ENCODE measurements around the gene COX6A2. TPM values are rescaled to one million over a fixed set of nuclear protein-coding genes. Genes with fewer than 3 reads are reported as not detected.
"Not testable (repeated sequence)": the region's sequence is repeated elsewhere in the genome, so short reads cannot be mapped to it uniquely, and the experiment has no call there.

Gene COX6A2
- total and polyA plus RNA-seq, 5 experiments from 2014 or later: not detected

DNA sequence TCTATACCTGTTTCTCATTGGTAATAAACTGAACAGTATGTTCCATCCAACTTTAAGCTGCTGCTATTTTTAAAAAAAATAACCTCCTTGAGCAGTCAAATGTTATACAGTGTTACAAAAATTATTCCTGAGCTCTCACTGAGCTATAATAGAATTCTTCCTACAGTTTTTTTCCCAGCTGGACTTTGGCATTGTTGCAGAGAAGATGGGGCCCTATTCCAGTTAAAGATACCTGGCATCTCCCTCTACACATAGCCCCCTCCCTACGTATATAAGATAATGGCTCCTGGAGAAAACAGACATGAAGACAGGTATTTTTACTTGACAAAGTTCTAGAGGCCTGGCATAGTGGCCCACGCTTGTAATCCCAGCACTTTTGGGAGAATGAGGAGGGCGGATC is 1.6 kb upstream of the COX6A2 start:
- Mint-ChIP-seq H3K36me3 (no peaks in the 10 kb centered on the region), H3K4me1 (peaks cover 0 to 21% (median 6%) of the 10 kb centered on the region in 4 donors), H3K9me3 (no peaks in the 10 kb centered on the region), H3K27ac (no peak overlapping the region), H3K4me3 (no peak overlapping the region), H3K27me3 (peaks cover 0 to 15% (median 3%) of the 10 kb centered on the region in 5 donors)
- POLR2A ChIA-PET: interaction anchor here (0.9 kb wide), 1 partner anchor 250 kb away, joined by 3 read pairs; the partner anchor contains the start of gene FUS
- DNase-seq (no peak), ATAC-seq (no peak)

DNA sequence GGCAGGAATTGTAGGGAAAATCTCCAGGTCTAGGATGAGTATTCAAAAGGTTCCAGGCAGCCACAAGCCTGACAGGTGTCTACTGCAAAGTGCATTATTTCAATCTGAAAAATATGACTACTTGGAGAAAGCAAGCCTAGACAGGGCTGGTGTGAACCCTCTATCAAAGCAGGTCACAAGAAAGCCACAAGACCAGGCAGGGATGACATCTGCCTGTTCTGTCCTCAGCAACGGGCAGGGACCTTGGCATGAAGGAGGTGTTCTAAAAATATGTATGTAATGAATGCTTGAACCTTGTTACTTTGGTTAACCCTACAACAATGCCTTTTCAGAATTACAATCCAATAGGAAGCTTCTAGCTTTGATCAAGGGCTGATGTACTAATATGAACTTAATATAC is 1.2 kb upstream of the COX6A2 start:
- H3K9me3 Mint-ChIP-seq: no peaks in the 10 kb centered on the region
- ATAC-seq (no peak), DNase-seq (no peak)
- H3K4me3 Mint-ChIP-seq: no peak overlapping the region
- H3K4me1 Mint-ChIP-seq: peaks cover 0 to 21% (median 6%) of the 10 kb centered on the region in 4 donors
- H3K36me3 Mint-ChIP-seq: no peaks in the 10 kb centered on the region
- H3K27me3 Mint-ChIP-seq: peaks cover 0 to 15% (median 3%) of the 10 kb centered on the region in 5 donors
- H3K27ac Mint-ChIP-seq: peak overlapping the region in 2 of 10 donors; percentile 9 to 33
- POLR2A ChIA-PET: interaction anchor here (1.1 kb wide), 1 partner anchor 26 kb away, joined by 3 read pairs; no protein-coding TSS in a partner anchor

DNA sequence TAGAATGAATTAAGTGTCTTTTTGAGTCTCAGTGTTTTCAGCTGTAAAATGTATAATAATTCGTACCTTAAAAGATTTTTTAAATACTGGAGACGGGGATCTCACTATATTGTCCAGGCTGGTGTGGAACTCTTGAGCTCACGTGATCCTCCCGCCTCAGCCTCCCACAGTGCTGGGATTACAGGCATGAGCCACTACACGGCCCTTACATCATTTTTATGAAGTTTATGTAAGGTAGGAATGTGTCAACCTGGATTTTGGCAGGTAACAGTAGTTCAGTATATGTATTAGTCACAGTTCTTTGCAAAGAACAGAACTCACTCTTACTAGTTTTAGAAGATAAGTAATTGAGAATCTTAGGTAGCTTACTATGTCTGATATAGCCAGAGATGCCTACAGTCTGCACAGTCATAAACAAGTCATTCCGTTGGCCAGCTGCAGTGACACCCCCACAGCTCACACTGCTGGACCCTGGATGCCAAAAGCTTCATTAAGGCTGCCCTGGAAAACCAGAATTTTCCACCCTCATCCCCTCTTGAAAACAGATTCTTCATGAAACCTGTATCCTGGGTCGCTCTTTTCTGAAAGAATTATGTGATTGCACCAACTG is 583 bp upstream of the COX6A2 start:
- peaks cover under 1 to 19% (median 3%) of the 10 kb centered on the region in 5 donors for H3K27me3 Mint-ChIP-seq
- DNase-seq (no peak), ATAC-seq (no peak)
- peaks cover 0 to 21% (median 6%) of the 10 kb centered on the region in 4 donors for H3K4me1 Mint-ChIP-seq
- POLR2A ChIA-PET: interaction anchor here (1.1 kb wide), 1 partner anchor 26 kb away, joined by 3 read pairs; no protein-coding TSS in a partner anchor
- H3K36me3 Mint-ChIP-seq: no peaks in the 10 kb centered on the region
- peak overlapping the region in 7 of 10 donors; percentile 23 to 72 (median 47) for H3K4me3 Mint-ChIP-seq
- H3K9me3 Mint-ChIP-seq: no peaks in the 10 kb centered on the region
- peak overlapping the region in 2 of 10 donors; percentile 9 to 72 for H3K27ac Mint-ChIP-seq

DNA sequence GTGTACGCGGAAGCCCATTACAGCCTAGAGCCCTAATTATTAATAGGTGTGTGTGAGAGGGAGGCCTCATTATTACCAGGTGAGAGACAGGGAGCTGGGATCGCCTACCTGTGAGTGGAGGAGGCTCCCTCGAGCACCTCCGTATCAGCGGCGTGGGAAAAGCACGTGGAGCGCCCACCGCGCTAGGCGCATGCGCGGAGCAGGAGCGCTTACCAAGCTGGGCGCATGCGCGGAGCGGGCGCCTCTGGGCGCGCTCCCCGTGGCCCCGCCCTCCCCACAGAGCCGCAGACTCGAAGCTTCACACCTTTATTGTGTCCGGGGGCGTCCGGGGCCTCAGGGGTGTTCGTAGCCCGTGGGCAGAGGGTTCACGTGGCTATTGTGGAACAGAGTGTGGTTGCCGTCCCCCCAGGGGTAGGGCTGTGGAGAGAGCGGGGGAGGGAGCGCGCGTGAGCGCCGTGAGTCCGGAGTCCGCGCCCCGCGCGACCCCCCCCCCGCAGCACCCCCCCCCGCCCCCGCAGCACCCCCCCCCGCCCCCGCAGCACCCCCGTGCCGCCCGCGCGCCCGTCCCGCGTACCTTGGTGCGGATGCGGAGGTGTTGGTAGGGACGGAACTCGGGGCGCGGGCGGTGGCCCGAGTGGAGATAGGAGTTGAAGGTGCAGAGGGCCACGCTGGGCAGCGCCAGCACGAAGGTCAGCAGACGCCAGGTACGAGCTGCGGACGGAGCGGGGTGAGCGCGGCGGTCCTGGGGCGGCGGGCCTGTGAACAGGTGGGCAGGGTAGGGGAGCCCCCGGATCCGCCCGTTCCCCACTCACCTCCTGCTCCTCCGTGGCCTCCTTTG is 500 bp downstream of the COX6A2 start:
- peak; percentile 44 to 81 (median 69) for DNase-seq
- peak overlapping the region in 1 of 10 donors; percentile 67 for H3K27ac Mint-ChIP-seq
- H3K4me3 Mint-ChIP-seq: peak overlapping the region in 8 of 10 donors; percentile 26 to 71 (median 52)
- H3K36me3 Mint-ChIP-seq: no peaks in the 10 kb centered on the region
- H3K9me3 Mint-ChIP-seq: no peaks in the 10 kb centered on the region
- peak; percentile 67 to 94 for ATAC-seq
- peaks cover 0 to 24% (median 5%) of the 10 kb centered on the region in 4 donors for H3K4me1 Mint-ChIP-seq
- POLR2A ChIA-PET: interaction anchor here (0.6 to 1.0 kb wide), 3 partner anchors 310 to 433 kb away, joined by 3 read pairs; partner anchors contain the start of gene KAT8
- H3K27me3 Mint-ChIP-seq: peaks cover 2 to 25% (median 6%) of the 10 kb centered on the region in 5 donors

DNA sequence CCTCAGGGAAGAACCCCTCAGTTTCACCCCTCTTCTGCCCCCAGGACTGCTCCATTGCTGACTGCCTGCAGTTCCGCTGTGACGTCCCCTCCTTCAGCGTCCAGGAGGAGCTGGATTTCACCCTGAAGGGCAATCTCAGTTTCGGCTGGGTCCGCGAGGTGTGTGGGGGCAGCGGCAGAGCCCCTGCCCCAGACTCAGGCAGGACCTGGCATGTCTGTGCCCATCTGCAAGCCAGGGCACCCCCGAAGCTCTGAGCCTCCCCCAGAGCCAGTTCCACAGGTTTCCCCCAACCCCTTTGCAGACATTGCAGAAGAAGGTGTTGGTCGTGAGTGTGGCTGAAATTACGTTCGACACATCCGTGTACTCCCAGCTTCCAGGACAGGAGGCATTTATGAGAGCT is 4.4 kb downstream of the COX6A2 start:
- Mint-ChIP-seq H3K9me3 (peaks cover 0 to 3% (median 0%) of the 10 kb centered on the region in 9 donors), H3K4me1 (peaks cover 0 to 38% (median 9%) of the 10 kb centered on the region in 4 donors), H3K27me3 (peaks cover 2 to 25% (median 6%) of the 10 kb centered on the region in 5 donors), H3K36me3 (no peaks in the 10 kb centered on the region), H3K27ac (no peak overlapping the region), H3K4me3 (peak overlapping the region in 1 of 10 donors; percentile 8)
- no peak for ATAC-seq
- POLR2A ChIA-PET: interaction anchor here (0.6 kb wide), 1 partner anchor 917 kb away, joined by 3 read pairs; no protein-coding TSS in a partner anchor
- no peak for DNase-seq

DNA sequence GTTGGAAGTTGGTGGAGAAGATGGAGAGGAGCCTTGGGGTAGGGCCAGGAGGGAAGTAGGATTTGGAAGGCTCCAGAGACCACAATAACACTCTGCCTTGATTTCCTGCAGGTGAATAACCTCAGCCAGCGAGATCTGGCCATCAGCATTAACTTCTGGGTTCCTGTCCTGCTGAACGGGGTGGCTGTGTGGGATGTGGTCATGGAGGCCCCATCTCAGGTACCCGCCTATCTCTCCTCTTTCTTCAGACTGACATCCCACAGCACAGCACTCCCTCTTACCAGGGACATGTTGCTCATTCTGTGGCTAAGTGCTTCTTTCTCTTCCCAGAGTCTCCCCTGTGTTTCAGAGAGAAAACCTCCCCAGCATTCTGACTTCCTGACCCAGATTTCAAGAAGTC is 4.9 kb downstream of the COX6A2 start:
- H3K27me3 Mint-ChIP-seq: peaks cover 2 to 25% (median 6%) of the 10 kb centered on the region in 5 donors
- H3K36me3 Mint-ChIP-seq: no peaks in the 10 kb centered on the region
- DNase-seq (no peak), ATAC-seq (no peak)
- H3K27ac Mint-ChIP-seq: peak overlapping the region in 2 of 10 donors; percentile 43 to 65
- peak overlapping the region in 1 of 10 donors; percentile 12 for H3K4me3 Mint-ChIP-seq
- POLR2A ChIA-PET: no interaction called here
- H3K9me3 Mint-ChIP-seq: peaks cover 0 to 4% (median 0%) of the 10 kb centered on the region in 9 donors
- peaks cover 0 to 33% (median 7%) of the 10 kb centered on the region in 4 donors for H3K4me1 Mint-ChIP-seq

DNA sequence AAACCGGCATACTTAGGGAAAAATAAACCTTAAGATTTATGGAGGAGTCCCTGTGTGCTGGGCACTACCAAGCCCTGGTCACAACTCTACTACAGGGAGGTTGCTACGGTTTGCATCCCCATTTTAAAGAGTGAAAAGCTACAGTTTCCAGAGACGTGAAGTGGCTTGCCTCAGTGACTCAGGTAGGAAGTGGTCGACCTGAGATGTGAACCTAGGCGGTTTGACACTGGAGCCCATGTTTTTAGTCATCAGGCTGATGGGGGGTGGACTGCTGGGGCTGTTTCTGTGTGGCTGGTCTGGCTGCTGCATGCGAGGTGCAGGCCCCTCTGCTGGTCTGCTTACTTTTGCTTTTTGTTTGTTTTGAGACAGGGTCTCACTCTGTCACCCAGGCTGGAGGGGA is 6.6 kb downstream of the COX6A2 start:
- no peaks in the 10 kb centered on the region for H3K36me3 Mint-ChIP-seq
- DNase-seq (peak in 2 of 10 donors; percentile 11 to 41), ATAC-seq (peak in 1 of 2 donors; percentile 23)
- peaks cover 2 to 25% (median 11%) of the 10 kb centered on the region in 5 donors for H3K27me3 Mint-ChIP-seq
- H3K9me3 Mint-ChIP-seq: peaks cover 0 to 8% (median 0%) of the 10 kb centered on the region in 9 donors
- H3K4me3 Mint-ChIP-seq: peak overlapping the region in 2 of 10 donors; percentile 19 to 72
- H3K27ac Mint-ChIP-seq: peak overlapping the region in 2 of 10 donors; percentile 7 to 59
- POLR2A ChIA-PET: interaction anchor here (0.6 kb wide), 1 partner anchor 242 kb away, joined by 4 read pairs; the partner anchor contains the start of gene FUS
- H3K4me1 Mint-ChIP-seq: peaks cover 0 to 39% (median 6%) of the 10 kb centered on the region in 4 donors

DNA sequence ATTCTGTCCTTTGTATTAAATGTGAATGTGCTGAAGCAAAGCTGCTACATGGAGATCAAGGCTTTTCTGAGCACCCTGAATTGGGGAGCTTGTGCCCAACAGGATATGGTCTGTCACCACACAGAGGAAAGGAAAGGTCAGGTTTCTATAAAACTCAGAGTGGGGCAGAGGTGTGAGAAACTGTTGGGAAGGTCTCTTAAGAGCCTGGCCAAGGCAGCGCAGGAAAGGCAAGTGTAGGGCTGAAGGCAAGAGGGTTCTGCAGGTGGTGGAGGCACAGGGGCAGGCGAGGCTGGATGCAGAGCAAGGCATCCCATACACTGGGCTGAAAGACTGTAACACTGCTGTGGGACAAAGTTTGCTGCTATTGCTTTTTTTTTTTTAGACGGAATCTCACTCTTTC is 8.1 kb downstream of the COX6A2 start:
- Mint-ChIP-seq H3K4me3 (peak overlapping the region in 2 of 10 donors; percentile 24 to 67), H3K4me1 (peaks cover 0 to 44% (median 7%) of the 10 kb centered on the region in 4 donors), H3K9me3 (peaks cover 0 to 8% (median 0%) of the 10 kb centered on the region in 9 donors), H3K36me3 (no peaks in the 10 kb centered on the region), H3K27ac (peak overlapping the region in 4 of 10 donors; percentile 8 to 65 (median 22)), H3K27me3 (peaks cover 1 to 22% (median 8%) of the 10 kb centered on the region in 5 donors)
- ATAC-seq (no peak), DNase-seq (no peak)
- POLR2A ChIA-PET: no interaction called here

DNA sequence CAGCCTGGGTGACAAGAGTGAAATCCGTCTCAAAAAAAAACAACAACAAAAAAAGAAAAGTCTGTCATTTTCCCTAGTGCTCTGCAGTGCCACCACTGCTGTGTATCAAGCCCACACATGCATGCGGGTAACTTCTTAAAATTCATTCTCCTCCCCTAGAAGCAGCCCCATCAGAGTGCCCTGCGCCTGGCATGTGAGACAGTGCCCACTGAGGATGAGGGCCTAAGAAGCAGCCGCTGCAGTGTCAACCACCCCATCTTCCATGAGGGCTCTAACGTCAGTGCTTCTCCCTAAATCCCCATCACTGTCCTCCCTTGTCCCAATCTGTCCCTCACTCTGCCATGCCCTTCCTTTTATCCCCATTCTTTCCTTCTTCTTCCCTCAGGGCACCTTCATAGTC is 10.2 kb downstream of the COX6A2 start:
- Mint-ChIP-seq H3K9me3 (peaks cover 0 to 8% (median 0%) of the 10 kb centered on the region in 9 donors), H3K4me1 (peaks cover 0 to 52% (median 8%) of the 10 kb centered on the region in 4 donors), H3K27me3 (peaks cover 0 to 16% (median 3%) of the 10 kb centered on the region in 5 donors), H3K27ac (no peak overlapping the region), H3K4me3 (no peak overlapping the region), H3K36me3 (no peaks in the 10 kb centered on the region)
- DNase-seq: no peak
- ATAC-seq: no peak
- POLR2A ChIA-PET: no interaction called here

DNA sequence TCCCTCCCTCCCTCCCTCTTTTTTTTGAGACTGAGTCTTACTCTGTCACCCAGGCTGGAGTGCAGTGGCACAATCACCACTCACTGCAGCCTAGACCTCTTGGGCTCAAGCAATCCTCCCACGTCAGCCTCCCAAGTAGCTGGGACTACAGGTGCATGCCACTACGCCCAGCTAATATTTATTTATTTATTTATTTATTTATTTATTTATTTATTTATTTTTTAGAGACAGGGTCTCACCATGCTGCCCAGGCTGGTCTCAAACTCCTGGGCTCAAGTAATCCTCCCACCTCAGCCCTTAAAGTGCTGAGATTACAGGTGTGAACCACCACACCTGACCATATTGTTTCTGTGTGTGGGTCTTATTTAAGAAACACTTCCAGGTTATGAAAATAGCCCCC is 11.1 kb downstream of the COX6A2 start:
- H3K9me3 Mint-ChIP-seq, H3K4me3 Mint-ChIP-seq, H3K36me3 Mint-ChIP-seq, DNase-seq, POLR2A ChIA-PET, H3K27ac Mint-ChIP-seq, ATAC-seq: not testable (repeated sequence)
- Mint-ChIP-seq H3K4me1 (peaks cover 0 to 46% (median 9%) of the 10 kb centered on the region in 4 donors), H3K27me3 (peaks cover 0 to 16% (median 3%) of the 10 kb centered on the region in 5 donors)

DNA sequence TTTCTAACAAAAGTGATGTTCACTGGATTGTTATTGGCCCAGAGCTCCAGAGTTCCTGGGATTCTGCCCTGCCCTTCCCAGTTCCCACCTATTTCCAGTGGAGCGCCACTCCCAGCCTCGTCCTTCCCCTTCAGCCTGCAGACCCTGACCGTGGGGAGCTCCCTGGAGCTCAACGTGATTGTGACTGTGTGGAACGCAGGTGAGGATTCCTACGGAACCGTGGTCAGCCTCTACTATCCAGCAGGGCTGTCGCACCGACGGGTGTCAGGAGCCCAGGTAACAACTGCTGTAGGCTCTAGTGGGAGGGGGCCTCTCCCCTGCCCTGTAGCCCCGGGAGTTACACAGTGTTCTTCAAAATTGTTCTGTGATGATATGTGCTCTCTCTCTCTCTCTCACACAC is 11.8 kb downstream of the COX6A2 start:
- H3K4me1 Mint-ChIP-seq: peaks cover 0 to 40% (median 7%) of the 10 kb centered on the region in 4 donors
- ATAC-seq: no peak

DNA sequence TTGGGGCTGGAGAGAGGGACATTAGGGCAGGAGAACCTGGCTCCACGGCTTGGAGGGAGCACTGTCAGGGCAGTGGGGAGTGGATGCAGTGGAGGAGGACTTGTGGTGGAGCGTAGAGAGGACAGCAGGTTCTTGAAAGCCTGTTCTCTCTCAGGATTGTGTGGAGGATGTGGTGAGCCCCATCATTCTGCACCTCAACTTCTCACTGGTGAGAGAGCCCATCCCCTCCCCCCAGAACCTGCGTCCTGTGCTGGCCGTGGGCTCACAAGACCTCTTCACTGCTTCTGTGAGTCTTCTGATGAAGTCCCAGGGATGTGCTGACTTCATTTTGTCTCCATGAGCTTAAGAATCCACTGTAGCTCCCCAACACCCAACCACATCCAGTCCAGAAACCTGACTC is 13.5 kb downstream of the COX6A2 start:
- H3K9me3 Mint-ChIP-seq: peaks cover 0 to 5% (median 0%) of the 10 kb centered on the region in 9 donors
- peaks cover 0 to 34% (median 4%) of the 10 kb centered on the region in 4 donors for H3K4me1 Mint-ChIP-seq
- H3K27me3 Mint-ChIP-seq: peaks cover 0 to 16% (median 3%) of the 10 kb centered on the region in 5 donors
- peak overlapping the region in 1 of 10 donors; percentile 23 for H3K4me3 Mint-ChIP-seq
- no peak for DNase-seq
- POLR2A ChIA-PET: no interaction called here
- no peaks in the 10 kb centered on the region for H3K36me3 Mint-ChIP-seq
- ATAC-seq: no peak
- peak overlapping the region in 1 of 10 donors; percentile 46 for H3K27ac Mint-ChIP-seq

More for the DNA sequence above, 11.8 kb downstream of the COX6A2 start:
- Mint-ChIP-seq H3K27ac (no peak overlapping the region), H3K27me3 (peaks cover 0 to 16% (median 3%) of the 10 kb centered on the region in 5 donors), H3K4me3 (no peak overlapping the region), H3K36me3 (no peaks in the 10 kb centered on the region), H3K9me3 (peaks cover 0 to 8% (median 0%) of the 10 kb centered on the region in 9 donors)
- POLR2A ChIA-PET: no interaction called here
- no peak for DNase-seq
